Lower lobe of right lung (tissue), 2 donors: ENCODE results near the gene CCDC170. TPM values are rescaled to one million over a fixed set of nuclear protein-coding genes. Genes with fewer than 3 reads are reported as not detected.

ENCODE experiments used
- ATAC-seq, 2 donors: fragments of 200-7000 bp; cut with Tn5 transposase; one replicate each; pipeline ENCODE4 v1.9.1; 2020 to 2022; ENCODE audit warnings: mild to moderate bottlenecking in 2 of 2, moderate library complexity in 2 of 2
- DNase-seq: peaks from one replicate; pipeline ENCODE4 v3.0.0-alpha.2; 2020
- H3K27ac ChIP-seq: fragments of 200-600 bp; one replicate; pipeline ENCODE4 v1.8.0; 2022
- H3K27me3 ChIP-seq: fragments of 200-600 bp; one replicate; pipeline ENCODE4 v1.8.0; 2022; ENCODE audit warnings: low read depth
- H3K36me3 ChIP-seq: fragments of 200-600 bp; one replicate; pipeline ENCODE4 v1.8.0; 2022; ENCODE audit warnings: mild to moderate bottlenecking
- H3K4me1 ChIP-seq: fragments of 200-600 bp; one replicate; pipeline ENCODE4 v1.8.0; 2022
- H3K4me3 ChIP-seq: fragments of 200-600 bp; one replicate; pipeline ENCODE4 v1.8.0; 2022; ENCODE audit warnings: mild to moderate bottlenecking
- H3K9me3 ChIP-seq: fragments of 200-600 bp; one replicate; pipeline ENCODE4 v1.8.0; 2022
- CTCF ChIP-seq: fragments of 200-600 bp; IDR thresholded peaks from one replicate; pipeline ENCODE4 v1.8.0; 2022; ENCODE audit warnings: antibody characterized with exemption, mild to moderate bottlenecking
- intact Hi-C: fragments of 100-400 bp; cut with DNase I; formaldehyde crosslinking; loops from one replicate; pipeline ENCODE4 v1.11.0; 2022
- total RNA-seq: library from RNA; stranded (reverse); fragmentation: NEBNext Ultra II Directional; extraction: Animal tissue kit (Norgen Biotek cat#: 25700); gene quantifications from one replicate; pipeline ENCODE4 v1.2.1, GENCODE V29; 2021
- donor health status: DM: no; HTN: yes; CAD: no; lungs with severe emphysema.

Gene CCDC170
- total RNA-seq, 1 donor from 2014 or later, result 5.4 TPM

- H3K9me3 ChIP-seq, result no peaks in the 10 kb centered on the region
- DNase-seq (no peak), ATAC-seq (no peak)
- H3K27ac ChIP-seq, result no peak overlapping the region
- no peaks in the 10 kb centered on the region for H3K36me3 ChIP-seq
- no peak overlapping the region for H3K4me3 ChIP-seq
- intact Hi-C loops, result no loop called here
- no peaks in the 10 kb centered on the region for H3K4me1 ChIP-seq
- no peak for TF ChIP-seq CTCF
- H3K27me3 ChIP-seq, result no peaks in the 10 kb centered on the region
Measured at GRCh38 chr6:151585741-151586140, 91.9 kb downstream of the CCDC170 start.

GRCh38 chr6:151589667-151590066, 95.8 kb downstream of the CCDC170 start:
- DNase-seq, result no peak
- no peak for TF ChIP-seq CTCF
- ATAC-seq, result no peak
- H3K9me3 ChIP-seq, result peaks cover 11% of the 10 kb centered on the region
- H3K27ac ChIP-seq, result no peak overlapping the region
- intact Hi-C loops, result no loop called here
- no peak overlapping the region for H3K4me3 ChIP-seq
- H3K36me3 ChIP-seq, result no peaks in the 10 kb centered on the region
- no peaks in the 10 kb centered on the region for H3K27me3 ChIP-seq
- H3K4me1 ChIP-seq, result no peaks in the 10 kb centered on the region

GRCh38 chr6:151590742-151591141, 96.9 kb downstream of the CCDC170 start:
- no peaks in the 10 kb centered on the region for H3K4me1 ChIP-seq
- H3K36me3 ChIP-seq, result no peaks in the 10 kb centered on the region
- ATAC-seq, result no peak
- DNase-seq, result no peak
- peaks cover 11% of the 10 kb centered on the region for H3K9me3 ChIP-seq
- H3K4me3 ChIP-seq, result no peak overlapping the region
- H3K27ac ChIP-seq, result no peak overlapping the region
- H3K27me3 ChIP-seq, result no peaks in the 10 kb centered on the region
- no peak for TF ChIP-seq CTCF
- intact Hi-C loops, result no loop called here

- no peak overlapping the region for H3K4me3 ChIP-seq
- intact Hi-C loops, result no loop called here
- peaks cover 11% of the 10 kb centered on the region for H3K9me3 ChIP-seq
- no peaks in the 10 kb centered on the region for H3K4me1 ChIP-seq
- H3K36me3 ChIP-seq, result no peaks in the 10 kb centered on the region
- DNase-seq, result no peak
- TF ChIP-seq CTCF, result no peak
- H3K27ac ChIP-seq, result no peak overlapping the region
- no peaks in the 10 kb centered on the region for H3K27me3 ChIP-seq
- ATAC-seq, result no peak
Measured at GRCh38 chr6:151592449-151593159, 98.8 kb downstream of the CCDC170 start.

- H3K36me3 ChIP-seq, result no peaks in the 10 kb centered on the region
- H3K9me3 ChIP-seq, result no peaks in the 10 kb centered on the region
- no peaks in the 10 kb centered on the region for H3K4me1 ChIP-seq
- DNase-seq (no peak), ATAC-seq (no peak)
- no peak for TF ChIP-seq CTCF
- H3K4me3 ChIP-seq, result no peak overlapping the region
- no peak overlapping the region for H3K27ac ChIP-seq
- intact Hi-C loops, result no loop called here
- no peaks in the 10 kb centered on the region for H3K27me3 ChIP-seq
Measured at GRCh38 chr6:151609146-151609902, 115.5 kb downstream of the CCDC170 start.
